Omental fat pad (tissue), 4 donors: ENCODE results near the gene SND1. TPM values are rescaled to one million over a fixed set of nuclear protein-coding genes. Genes with fewer than 3 reads are reported as not detected.

Source experiments
- ATAC-seq: fragments of 150-250 bp; one replicate; pipeline ENCODE4 v1.9.1; 2016; ENCODE audit warnings: mild to moderate bottlenecking, moderate library complexity; ENCODE audit not compliant: low FRiP score
- DNase-seq: peaks from one replicate; pipeline ENCODE4 v3.0.0-alpha.2; 2019; ENCODE audit warnings: low spot score
- CTCF ChIP-seq, 3 donors: fragments of 450-650 bp; IDR thresholded peaks; one replicate each; pipeline ENCODE4 v1.5.1; 2016 to 2017; ENCODE audit warnings: antibody characterized with exemption in 3 of 3, mild to moderate bottlenecking in 3 of 3, moderate library complexity in 2 of 3
- total RNA-seq, 4 donors: library from RNA; depleted of rRNA; stranded (reverse); fragments of >200 nt; gene quantifications; one replicate each; pipeline ENCODE4 v1.1.0, GENCODE V29; 2016

The SND1 gene
- total RNA-seq, 4 donors from 2014 or later = 90.8 to 140 (median 125) TPM

DNA sequence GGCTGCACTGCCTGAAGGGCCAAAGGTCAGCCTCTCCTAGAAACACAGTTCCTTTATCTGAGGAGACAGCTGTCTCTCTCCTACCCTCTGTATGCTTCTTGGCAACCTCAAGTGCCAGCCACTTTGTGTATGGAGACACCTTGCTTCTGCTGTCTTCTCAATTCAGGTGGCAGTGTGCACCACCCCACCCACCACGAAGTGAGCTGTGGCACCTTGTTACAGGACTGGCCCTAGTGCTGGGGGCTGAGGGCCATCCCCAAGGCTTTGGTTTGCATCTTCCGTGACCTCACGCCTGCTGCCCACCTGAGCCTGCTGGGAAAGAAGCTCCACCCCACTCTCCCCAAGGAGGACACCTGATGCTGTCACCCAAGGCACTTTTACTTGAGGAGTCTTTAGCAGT lies 426.3 kb downstream of the SND1 start:
- no peak for TF ChIP-seq CTCF (IDR thresholded peaks at IDR 0.05)
- DNase-seq (no peak), ATAC-seq (no peak)

- no peak for DNase-seq
- TF ChIP-seq CTCF (IDR thresholded peaks at IDR 0.05) = no peak
Measured at GRCh38 chr7:128080169-128080568, 428.2 kb downstream of the SND1 start.

GRCh38 chr7:128081351-128081750 lies 429.4 kb downstream of the SND1 start:
- no peak for ATAC-seq
- TF ChIP-seq CTCF (IDR thresholded peaks at IDR 0.05) = no peak
- no peak for DNase-seq

More at GRCh38 chr7:128080169-128080568, 428.2 kb downstream of the SND1 start:
- no peak for ATAC-seq

GRCh38 chr7:128081808-128082207 lies 429.8 kb downstream of the SND1 start:
- DNase-seq (no peak), ATAC-seq (no peak)
- TF ChIP-seq CTCF (IDR thresholded peaks at IDR 0.05) = no peak

- ATAC-seq = no peak
- TF ChIP-seq CTCF (IDR thresholded peaks at IDR 0.05) = no peak
- DNase-seq = no peak
Measured at GRCh38 chr7:128082431-128082830, 430.4 kb downstream of the SND1 start.

DNA sequence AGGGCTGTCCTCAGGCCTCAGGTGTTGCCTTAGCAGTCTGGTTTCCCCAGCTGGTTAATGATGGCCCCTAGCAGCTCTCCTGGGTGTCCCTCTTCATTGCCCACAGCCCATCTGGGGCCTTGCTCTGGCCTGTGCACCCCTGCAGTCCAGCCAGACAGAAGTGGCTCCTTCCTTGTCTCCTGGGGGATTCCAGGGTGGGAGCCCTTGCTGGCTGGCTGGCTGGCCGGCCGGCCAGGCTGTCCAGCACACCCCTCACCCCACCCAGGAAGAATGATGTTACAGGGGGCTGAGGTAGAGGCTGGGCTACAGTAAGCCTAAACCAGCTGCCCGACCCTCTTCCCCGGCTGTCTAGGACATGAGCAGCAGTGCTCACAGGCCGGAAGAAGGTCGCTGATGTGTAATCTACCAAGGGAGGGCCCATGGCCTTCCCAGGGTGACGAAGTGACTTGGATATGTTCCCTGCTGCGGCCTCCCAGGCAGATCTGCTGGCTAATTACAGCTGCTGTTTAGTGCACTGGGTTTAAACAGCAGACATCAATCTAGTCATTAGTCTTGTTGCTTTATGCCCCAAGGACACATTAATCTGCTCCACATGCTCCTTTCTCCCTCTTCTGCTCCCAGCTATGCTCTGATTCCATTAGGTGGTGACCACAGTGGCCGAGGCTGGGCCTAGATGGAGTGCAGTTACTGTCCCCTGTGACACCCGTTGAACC lies 433.1 kb downstream of the SND1 start:
- ATAC-seq (no peak), DNase-seq (no peak)
- no peak for TF ChIP-seq CTCF (IDR thresholded peaks at IDR 0.05)

DNA sequence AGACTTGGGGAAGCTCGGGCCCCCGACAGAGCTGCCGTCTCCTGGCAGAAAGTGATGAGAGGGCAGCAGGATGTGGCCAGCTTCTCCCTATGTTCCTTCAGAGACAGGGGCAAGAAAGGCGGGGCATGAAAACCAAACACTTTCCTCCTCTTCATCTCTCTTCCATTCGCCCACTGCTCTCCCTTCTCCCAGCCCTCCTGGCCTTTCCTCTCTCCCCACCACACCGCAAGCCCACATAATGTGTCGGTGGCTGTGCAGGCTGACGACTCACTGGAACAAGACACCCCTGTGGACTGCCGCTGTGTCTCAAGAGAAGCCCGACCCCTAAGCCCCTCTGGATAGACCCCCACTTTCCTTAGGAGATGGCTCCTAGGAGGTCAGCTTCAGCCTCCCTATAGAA lies 438.5 kb downstream of the SND1 start:
- no peak for DNase-seq
- ATAC-seq = no peak
- TF ChIP-seq CTCF (IDR thresholded peaks at IDR 0.05) = no peak
